ENCODE measurements around the gene DCST1. TPM values are rescaled to one million over a fixed set of nuclear protein-coding genes. Genes with fewer than 3 reads are reported as not detected.

The DCST1 gene
- total and polyA plus RNA-seq, 2 of the 13 experiments (the other 11 are each of a cell fraction or from before 2014, with no cell fraction given) = 0.04 TPM; not detected in 1

- Histone ChIP-seq H3K27ac (ENCODE audit: extremely low read length, insufficient read depth, low read length) (no peak overlapping the region), H3K4me2 (ENCODE audit: low read depth, low read length) (peak overlapping the region; percentile 83), H4K20me1 (ENCODE audit: insufficient read depth, low read length) (no peaks in the 10 kb centered on the region), H3K79me2 (ENCODE audit: insufficient read depth, low read length) (no peaks in the 10 kb centered on the region), H3K36me3 (replicated peaks in 1 of 2; ENCODE audit: control insufficient read depth in 1 of 2, insufficient read depth in 2 of 2, low read length in 2 of 2) (peaks cover 3 to 7% of the 10 kb centered on the region in 2 experiments; a peak in 3 of 5 replicates), H2AFZ (ENCODE audit: low read length) (no peak overlapping the region), H3K9ac (ENCODE audit: insufficient read depth, low read depth, low read length) (peak overlapping the region; percentile 38), H3K9me3 (ENCODE audit: low read length) (no peaks in the 10 kb centered on the region), H3K4me1 (ENCODE audit: insufficient read depth, low read length) (peaks cover 19% of the 10 kb centered on the region), H3K4me3 (replicated peaks in 1 of 3; ENCODE audit: insufficient read depth in 1 of 3, low read depth in 2 of 3, low read length in 3 of 3) (peak overlapping the region; percentile 10 to 63 (median 30); a peak in 5 of 6 replicates), H3K27me3 (ENCODE audit: control insufficient read depth in 1 of 2, insufficient read depth in 2 of 2, low read length in 2 of 2) (peaks cover 5 to 41% of the 10 kb centered on the region in 2 experiments)
- in situ Hi-C loops (cut with HindIII; ENCODE audit: extremely low pct_ligation_motif_present, low pct_unique_long_range_greater_than_20kb) = no loop called here
- DNase-seq (ENCODE audit: low spot score) = peak; percentile 72
- intact Hi-C loops (cut with micrococcal nuclease; ENCODE audit: unreplicated experiment) = no loop called here
- ATAC-seq = peak; percentile 92
- WGBS (ENCODE audit: low lambda C conversion rate) = 37% methylated on average over 7 of the region's 61 CpGs
- POLR2A ChIA-PET = interaction anchor here (0.9 to 1.3 kb wide), 4 partner anchors 10 to 70 kb away, joined by 3 to 4 read pairs (median 4); no protein-coding TSS in a partner anchor
- BruUV-seq (replicated peaks) = no TSS peak
- no peak for FAIRE-seq
- CTCF ChIA-PET (ENCODE audit: low intra/inter-chr PET ratio, low total read pairs) = interaction anchor here (1.2 kb wide), 1 partner anchor 14 kb away, joined by 3 read pairs; no protein-coding TSS in a partner anchor
- TF ChIP-seq ZBTB3 (CRISPR knock-in tag; IDR thresholded peaks at IDR 0.05; ENCODE audit: borderline replicate concordance, low read depth) = no peak
- 0 out of 2 replicates have a peak, but pooled peaks have one; percentile 24 for TF ChIP-seq ZIK1 (CRISPR knock-in tag; IDR thresholded peaks at IDR 0.05; ENCODE audit: borderline replicate concordance, low read depth)
- TF ChIP-seq ZNF780A (CRISPR knock-in tag; IDR thresholded peaks at IDR 0.05) = no peak
- no peak for TF ChIP-seq SP2 (CRISPR knock-in tag; IDR thresholded peaks at IDR 0.05)
- TF ChIP-seq SRY (CRISPR knock-in tag; IDR thresholded peaks at IDR 0.05) = no peak
- TF ChIP-seq JUND (CRISPR knock-in tag; IDR thresholded peaks at IDR 0.05) = no peak
- TF ChIP-seq ZNF747 (CRISPR knock-in tag; IDR thresholded peaks at IDR 0.05; ENCODE audit: borderline replicate concordance) = peak; percentile 77; the same call in 1 of the 2 replicates
- TF ChIP-seq HNRNPK (IDR thresholded peaks at IDR 0.05; ENCODE audit: low read depth, low read length, poor library complexity, severe bottlenecking) = peak; percentile 57
- no peak for TF ChIP-seq ZXDC (CRISPR knock-in tag; IDR thresholded peaks at IDR 0.05)
- peak; percentile 44; the same call in 1 of the 2 replicates for TF ChIP-seq PRDM10 (CRISPR knock-in tag; IDR thresholded peaks at IDR 0.05; ENCODE audit: low read depth)
- no peak for TF ChIP-seq ZNF547 (CRISPR knock-in tag; IDR thresholded peaks at IDR 0.05)
- TF ChIP-seq ZFP36 (IDR thresholded peaks at IDR 0.05; ENCODE audit: borderline replicate concordance, low read depth, low read length, partially characterized antibody) = no peak
- peak; percentile 66; the same call in 1 of the 2 replicates for TF ChIP-seq MAX (IDR thresholded peaks at IDR 0.05)
- TF ChIP-seq ETS1 (CRISPR knock-in tag; IDR thresholded peaks at IDR 0.05) = no peak
- no peak for TF ChIP-seq CBX1 (IDR thresholded peaks at IDR 0.05; ENCODE audit: low read depth)
These were observed 37.3 kb downstream of the DCST1 start for GRCh38 chr1:155070721-155071569.
